Testis (tissue), 2 donors: Measurements from ENCODE around the gene LMLN.

Source experiments
- CTCF ChIP-seq, 3 experiments: fragments of 450-650 bp in 2 of 3; fragments of 200-600 bp in 1 of 3; sonication (generic) in 1 of 3; IDR thresholded peaks; one replicate each; pipeline ENCODE4 v1.5.1; 2016 to 2019; ENCODE audit warnings: antibody characterized with exemption in 3 of 3, mild to moderate bottlenecking in 2 of 3, moderate library complexity in 1 of 3
- POLR2A ChIP-seq: fragments of 450-650 bp; IDR thresholded peaks from one replicate; pipeline ENCODE4 v1.6.1; 2017; ENCODE audit warnings: antibody characterized with exemption, mild to moderate bottlenecking, moderate library complexity

DNA sequence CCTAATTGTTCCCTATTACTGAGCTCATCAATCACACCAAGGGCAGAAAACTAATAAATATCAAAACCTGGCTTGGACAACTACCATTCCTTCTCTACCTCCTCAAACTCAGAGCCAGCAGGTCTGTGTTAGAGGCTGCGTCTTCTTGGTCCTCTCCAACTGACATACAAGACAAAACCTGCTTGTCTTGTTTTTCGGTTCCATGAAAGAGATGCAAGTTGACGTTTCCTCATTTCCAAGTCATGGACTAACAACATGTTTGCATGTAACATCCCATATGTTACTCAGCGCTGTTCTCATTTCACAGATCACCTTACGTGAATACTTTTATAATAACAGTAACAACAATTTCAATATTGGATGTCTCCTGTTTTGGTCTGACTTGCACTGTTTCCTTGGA lies 110.9 kb downstream of the LMLN start:
- no peak for TF ChIP-seq CTCF (IDR thresholded peaks at IDR 0.05)
- no peak for TF ChIP-seq POLR2A
